GM13977 (cell line): ENCODE measurements around the gene KRT3.

Experiments used
- DNase-seq: peaks from one replicate; pipeline ENCODE4 v3.0.0; 2012; ENCODE audit warnings: low spot score
- CTCF ChIP-seq: IDR thresholded peaks from 2 replicates; pipeline ENCODE4 v1.5.1; 2012; ENCODE audit warnings: mild to moderate bottlenecking, control low read depth; ENCODE audit not compliant: insufficient read depth; ENCODE audit errors: extremely low read depth, missing control alignments
- in situ Hi-C: fragments of 300-500 bp; cut with MboI; formaldehyde crosslinking; loops from one replicate; pipeline ENCODE4 v1.12.0; 2022; ENCODE audit warnings: low sequenced_read_pairs, low pct_unique_long_range_greater_than_20kb, mixed read lengths, inconsistent platforms; ENCODE audit not compliant: unreplicated experiment

KRT3 gene

GRCh38 chr12:52808573-52809160 is 12.8 kb upstream of the KRT3 start:
- in situ Hi-C loops: no loop called here
- DNase-seq: no peak
- no peak for TF ChIP-seq CTCF

DNA sequence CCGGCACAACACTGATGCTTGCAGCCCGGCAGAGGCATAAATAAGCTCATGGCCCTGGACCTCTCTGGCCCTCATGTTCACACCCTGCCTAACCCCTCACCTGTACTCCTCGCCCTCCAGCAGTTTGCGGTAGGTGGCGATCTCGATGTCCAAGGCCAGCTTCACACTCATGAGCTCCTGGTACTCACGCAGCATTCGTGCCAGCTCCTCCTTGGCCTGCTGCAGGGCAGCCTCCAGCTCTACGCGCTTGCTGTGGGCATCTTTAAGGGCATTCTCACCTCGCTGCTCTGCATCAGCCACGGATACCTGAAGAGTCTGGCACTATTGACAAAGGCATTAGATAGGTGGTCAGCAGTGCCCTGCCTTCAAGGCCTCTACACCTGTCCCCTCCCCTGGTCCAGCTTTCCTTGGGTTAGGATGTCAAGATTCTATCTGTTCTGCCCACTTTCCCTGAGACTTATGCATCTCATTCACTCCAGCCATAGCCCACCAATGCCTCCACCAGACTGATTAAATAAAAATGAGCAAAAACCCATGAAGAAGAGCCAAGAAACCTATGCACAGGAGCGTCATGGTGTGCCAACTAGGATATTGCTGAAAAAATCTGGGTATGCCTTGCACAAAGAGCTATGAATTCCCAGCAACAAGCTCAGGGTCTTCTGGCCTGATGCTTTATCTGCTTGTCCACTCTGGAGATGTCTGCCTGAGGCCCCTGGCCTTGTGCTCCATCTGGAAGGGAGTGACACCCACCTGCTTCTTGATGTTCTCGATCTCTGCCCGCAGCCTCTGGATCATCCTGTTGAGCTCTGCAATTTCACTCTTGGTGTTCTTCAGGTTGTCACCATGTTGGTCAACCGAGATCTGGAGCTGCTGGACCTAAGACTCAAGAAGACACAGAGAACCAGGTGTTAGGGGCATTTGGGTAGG is 11.9 kb upstream of the KRT3 start:
- no peak for DNase-seq
- TF ChIP-seq CTCF: no peak

GRCh38 chr12:52806821-52807543 is 11.1 kb upstream of the KRT3 start:
- in situ Hi-C loops: no loop called here
- no peak for TF ChIP-seq CTCF
- no peak for DNase-seq

More for the DNA sequence above, 11.9 kb upstream of the KRT3 start:
- in situ Hi-C loops: no loop called here

DNA sequence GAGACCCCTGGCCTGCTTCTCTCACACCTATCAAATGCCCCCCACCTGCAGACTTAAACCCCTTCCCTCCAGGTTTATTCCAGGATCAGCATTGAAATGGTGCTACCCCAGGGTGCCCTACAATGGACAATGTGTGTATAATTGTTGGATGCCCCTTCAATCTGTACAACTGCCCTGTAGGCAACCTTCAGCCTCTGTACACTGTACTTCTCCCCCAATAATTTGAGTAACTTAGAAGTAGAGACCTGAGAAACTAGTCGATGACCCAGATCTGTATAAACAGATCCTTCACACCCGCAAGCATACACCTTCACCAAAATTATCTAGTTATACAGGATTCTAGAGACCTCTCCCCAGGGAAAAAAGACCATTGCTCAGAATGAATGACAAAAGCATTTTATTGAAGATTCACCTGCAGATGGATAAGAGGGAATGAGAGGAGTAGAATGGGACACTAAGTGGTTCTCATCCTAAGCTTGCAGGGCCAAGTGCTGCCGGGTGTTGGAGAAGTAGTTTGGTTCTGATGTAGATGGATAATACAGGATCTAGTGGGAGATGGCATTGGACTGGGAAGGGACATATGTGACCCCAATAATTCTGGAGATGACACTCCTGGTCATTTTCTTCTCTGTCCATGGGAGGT is 10.4 kb upstream of the KRT3 start:
- in situ Hi-C loops: no loop called here
- no peak for DNase-seq
- TF ChIP-seq CTCF: no peak

DNA sequence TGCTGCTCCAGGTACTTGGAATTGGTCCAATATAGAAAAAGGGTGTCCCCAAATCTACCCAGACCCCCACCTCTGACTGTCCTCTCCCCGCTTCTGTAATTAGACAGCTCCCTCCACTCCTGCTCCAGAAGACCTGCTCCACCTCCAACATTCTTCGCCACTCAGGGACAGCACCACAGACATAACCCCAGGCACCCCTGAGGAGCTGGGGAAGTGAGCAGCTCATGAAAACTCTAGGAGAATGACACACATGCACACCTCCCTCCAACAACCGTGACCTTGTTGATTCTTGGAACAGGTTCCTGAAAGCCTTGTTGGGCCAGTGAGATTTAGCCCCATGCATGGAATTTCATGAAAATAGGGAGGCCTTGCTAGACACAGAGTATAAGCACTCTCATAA is 9.8 kb upstream of the KRT3 start:
- in situ Hi-C loops: no loop called here

More for the DNA sequence above, 9.8 kb upstream of the KRT3 start:
- DNase-seq: no peak
- no peak for TF ChIP-seq CTCF
